HG03060 (cell line): Measurements from ENCODE around the gene FASLG.
"Not testable (repeated sequence)": the region's sequence is repeated elsewhere in the genome, so short reads cannot be mapped to it uniquely, and the experiment has no call there.

Experiments
- ATAC-seq: cut with Tn5 transposase; IDR thresholded peaks from one replicate; pipeline ENCODE4 v1.9.1; 2021; ENCODE audit warnings: low read depth, moderate number of reproducible peaks; ENCODE audit not compliant: unreplicated experiment

FASLG gene, protein sequence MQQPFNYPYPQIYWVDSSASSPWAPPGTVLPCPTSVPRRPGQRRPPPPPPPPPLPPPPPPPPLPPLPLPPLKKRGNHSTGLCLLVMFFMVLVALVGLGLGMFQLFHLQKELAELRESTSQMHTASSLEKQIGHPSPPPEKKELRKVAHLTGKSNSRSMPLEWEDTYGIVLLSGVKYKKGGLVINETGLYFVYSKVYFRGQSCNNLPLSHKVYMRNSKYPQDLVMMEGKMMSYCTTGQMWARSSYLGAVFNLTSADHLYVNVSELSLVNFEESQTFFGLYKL

GRCh38 chr1:172658871-172659453 lies at the start of gene FASLG:
FASLG (plus strand) TSS chr1:172659103; CDS start chr1:172659202, 99 bp downstream.
- ATAC-seq, result no peak

GRCh38 chr1:172609528-172609927 lies 49.4 kb upstream of the FASLG start:
- no peak for ATAC-seq

DNA sequence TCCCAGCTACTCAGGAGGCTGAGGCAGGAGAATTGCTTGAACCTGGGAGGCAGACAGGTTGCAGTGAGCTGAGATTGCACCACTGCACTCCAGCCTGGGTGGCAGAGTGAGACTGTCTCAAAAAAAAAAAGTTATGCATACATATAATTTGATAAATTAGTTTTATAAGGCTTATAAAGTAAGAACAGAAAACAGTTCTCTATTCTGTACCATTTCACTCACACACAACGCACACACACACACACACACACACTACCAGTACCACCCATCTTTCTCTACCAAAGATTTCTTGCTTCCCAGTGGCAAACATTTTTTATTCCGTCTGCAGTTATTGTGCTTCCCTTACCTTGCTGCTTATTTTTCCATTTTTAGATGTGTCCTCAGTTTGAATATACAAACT lies 46.4 kb upstream of the FASLG start:
- no peak for ATAC-seq

GRCh38 chr1:172613294-172613693 lies 45.6 kb upstream of the FASLG start:
- ATAC-seq, result no peak

GRCh38 chr1:172616195-172616594 lies 42.7 kb upstream of the FASLG start:
- ATAC-seq, result no peak

DNA sequence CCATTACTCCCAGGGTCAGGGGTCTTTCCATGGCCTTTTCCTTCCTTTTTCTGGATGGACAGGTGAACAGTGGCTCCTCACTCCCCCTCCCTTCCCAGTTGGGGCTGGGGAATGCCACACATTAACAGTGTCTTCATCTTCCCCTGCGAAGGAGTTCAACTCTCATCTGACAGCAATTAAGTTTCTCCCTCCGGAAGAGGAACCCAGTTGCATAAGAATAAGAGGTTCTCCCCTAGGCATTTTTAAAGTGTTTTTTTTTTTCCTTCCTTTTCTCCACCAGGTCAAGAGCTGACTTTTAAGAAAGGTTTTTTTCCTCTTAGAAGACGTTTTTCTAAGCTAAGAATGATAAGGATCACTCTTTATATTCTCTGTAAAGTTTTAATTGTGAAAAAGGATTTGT lies 42.3 kb upstream of the FASLG start:
- no peak for ATAC-seq

DNA sequence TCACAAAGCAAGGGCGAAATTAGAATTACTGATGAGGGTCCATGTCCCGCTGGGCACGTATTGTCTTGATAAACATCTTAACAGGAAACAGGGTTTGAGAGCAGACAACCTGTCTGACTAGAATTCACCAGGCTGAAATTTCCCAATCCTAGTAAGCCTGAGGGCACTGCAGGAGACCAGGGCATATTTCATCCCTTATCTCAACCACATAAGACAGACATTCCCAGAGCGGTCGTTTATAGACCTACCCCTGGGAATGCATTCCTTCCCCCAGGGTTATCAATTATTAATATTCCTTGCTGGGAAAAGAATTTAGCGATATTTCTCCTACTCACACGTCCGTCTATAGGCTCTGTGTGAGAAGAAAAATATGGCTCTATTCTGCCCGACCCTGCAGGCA lies 38.3 kb upstream of the FASLG start:
- ATAC-seq, result not testable (repeated sequence)

- ATAC-seq, result no peak
These were observed 36.4 kb upstream of the FASLG start for GRCh38 chr1:172622541-172622940.

- no peak for ATAC-seq
These were observed 35.2 kb upstream of the FASLG start for GRCh38 chr1:172623748-172624147.

GRCh38 chr1:172626845-172627244 lies 32.1 kb upstream of the FASLG start:
- no peak for ATAC-seq

GRCh38 chr1:172627702-172628101 lies 31.2 kb upstream of the FASLG start:
- no peak for ATAC-seq

DNA sequence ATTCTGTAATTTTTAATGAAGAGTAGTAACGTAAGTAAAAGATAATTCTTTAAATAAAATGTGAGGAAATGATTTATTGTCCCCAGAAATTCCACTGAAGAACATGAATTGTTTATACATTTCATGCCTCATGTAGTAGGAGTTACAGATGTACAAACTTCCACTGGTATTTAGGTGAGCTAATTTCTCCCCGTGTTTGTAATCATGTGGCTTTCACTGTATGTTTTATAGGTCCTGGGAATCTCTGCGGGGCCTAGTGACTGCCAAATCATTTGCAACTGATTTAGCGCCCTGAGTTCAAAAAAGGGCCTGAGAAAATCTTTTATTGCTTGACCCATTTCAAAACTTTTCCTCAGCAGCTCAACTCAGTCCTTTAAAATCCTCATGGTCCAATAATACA lies 30.5 kb upstream of the FASLG start:
- no peak for ATAC-seq

DNA sequence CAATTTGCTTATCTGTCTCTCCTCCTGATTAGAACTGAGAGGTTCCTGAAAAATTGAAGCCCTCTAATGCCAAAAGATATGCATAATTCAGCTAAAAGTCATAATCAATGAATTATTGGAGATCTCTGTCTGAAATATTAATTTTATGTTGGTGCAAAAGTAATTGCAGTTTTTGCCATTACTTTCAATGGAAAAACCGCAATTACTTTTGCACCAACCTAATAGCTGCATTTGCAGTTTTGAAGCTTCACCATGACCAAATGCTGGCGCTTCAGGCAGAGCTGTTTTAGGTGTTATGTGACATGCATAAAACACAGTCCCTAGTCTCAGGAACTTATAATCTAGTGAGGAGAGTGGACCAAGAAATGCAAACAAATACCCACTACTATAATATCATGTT lies 29.7 kb upstream of the FASLG start:
- ATAC-seq, result no peak

GRCh38 chr1:172629638-172630037 lies 29.3 kb upstream of the FASLG start:
- no peak for ATAC-seq

DNA sequence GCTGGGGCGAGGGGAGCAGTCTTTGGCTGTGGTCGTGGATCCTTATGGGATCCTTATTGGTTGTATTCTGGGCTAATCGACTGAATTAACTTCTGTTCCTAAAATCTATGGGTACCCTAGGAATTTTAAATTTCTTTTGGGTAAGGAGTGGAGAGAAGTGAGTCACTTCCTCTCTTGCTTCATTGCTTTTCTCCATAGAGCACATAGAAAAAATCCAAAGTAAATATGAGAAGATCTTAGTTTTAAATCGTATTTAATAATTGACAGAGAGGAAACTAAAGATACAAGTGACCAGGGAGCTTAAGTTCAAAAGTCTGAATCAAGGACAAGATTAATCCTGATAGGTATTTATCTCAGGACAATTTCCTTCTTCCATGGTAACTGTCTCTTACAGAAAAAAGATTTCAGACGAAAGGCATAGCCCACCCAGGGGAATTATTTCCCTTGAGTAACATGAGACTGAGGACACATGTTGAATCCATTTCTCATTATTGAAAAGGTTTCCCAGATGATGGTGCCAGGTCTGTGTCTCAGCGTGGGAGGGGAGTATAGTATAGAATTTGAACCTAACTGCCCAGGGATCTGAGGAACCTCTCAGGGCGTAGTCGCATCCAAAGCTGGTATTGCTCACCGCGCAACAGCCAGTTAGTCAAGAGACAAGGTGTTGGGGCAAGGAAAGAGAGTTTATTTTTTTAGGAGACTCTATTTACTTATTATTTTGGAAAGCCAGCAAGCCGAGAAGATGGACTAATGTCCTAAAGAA lies 28.7 kb upstream of the FASLG start:
- no peak for ATAC-seq

DNA sequence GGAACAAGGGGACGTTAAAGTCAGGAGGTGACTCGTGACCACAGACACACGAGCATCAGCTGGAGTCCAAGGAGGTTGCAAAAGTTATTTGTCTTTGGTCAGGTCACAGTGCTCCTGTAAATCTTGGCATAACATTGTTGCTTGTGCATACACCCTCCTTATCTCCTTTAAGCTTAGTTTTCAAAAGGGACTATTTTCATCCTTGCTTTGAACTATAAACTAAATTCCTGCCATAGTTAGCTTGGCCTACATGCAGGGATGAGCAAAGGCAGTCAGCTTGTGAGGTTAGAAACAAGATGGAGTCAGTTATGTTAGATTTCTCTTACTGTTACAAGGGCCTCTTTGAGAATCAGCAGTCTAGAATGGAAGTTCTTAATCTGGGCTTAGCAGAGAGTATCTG lies 28.0 kb upstream of the FASLG start:
- ATAC-seq, result no peak

DNA sequence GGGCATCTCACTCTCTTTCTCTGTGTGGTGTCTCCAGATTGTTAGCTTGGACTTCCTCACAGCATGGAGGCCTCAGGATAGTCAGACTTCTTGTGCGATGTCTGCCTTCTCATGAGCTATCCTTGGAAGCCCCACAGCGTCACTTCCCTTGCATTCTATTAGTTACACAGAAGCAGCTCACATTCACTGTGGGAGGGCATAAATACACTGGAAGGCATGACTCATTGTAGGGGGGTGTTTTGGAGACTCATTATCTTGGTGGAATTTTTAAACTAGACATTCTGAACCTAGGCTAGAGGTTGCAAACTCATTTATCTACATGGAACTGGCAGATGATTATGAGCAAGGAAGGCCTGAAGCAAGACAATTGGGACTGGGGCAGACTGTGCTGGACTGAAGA lies 21.4 kb upstream of the FASLG start:
- no peak for ATAC-seq

DNA sequence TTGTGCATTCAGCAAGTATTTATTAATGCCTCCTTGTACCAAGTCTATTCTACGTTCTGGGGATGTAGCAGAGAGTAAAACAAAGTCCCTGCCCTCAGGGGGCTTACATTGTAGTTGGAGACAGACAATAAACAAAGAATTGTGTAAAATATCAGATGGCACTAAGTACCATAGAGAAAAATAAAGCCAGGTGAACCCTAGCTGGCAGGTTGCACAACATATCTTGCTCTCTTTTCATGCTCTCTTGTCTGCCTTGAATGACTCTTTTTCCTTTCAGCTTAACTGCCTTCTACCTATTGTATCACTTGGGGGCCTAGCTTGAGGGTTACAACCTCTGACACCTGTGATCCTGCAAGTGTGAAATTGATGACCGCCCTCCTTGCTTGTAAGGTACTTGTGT lies 20.7 kb upstream of the FASLG start:
- no peak for ATAC-seq

GRCh38 chr1:172638885-172639831 lies 19.7 kb upstream of the FASLG start:
- ATAC-seq, result peak; percentile 54

DNA sequence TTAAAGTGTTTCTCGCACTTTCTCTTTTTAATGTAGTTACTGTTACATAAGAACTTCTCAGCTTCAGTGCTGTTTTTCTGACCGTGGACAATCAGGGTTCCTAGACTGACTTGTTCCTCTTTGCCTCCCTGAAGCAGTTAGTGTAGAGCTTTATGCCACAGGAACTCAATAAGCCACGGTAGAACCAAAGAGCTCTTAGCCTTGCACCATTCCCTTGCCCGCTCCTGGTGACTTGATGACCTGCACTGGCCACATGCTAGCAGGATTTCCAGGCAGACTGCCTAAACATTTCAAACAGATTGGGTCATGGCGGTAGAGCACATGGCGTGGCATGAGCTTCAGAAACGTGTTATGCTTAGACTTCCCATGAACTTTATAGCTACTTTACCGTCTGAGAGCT lies 18.8 kb upstream of the FASLG start:
- no peak for ATAC-seq

- ATAC-seq, result no peak
These were observed 17.4 kb upstream of the FASLG start for GRCh38 chr1:172641492-172641891.
